HEK293 (cell line): Measurements from ENCODE around the gene TXNIP.
A peak's percentile ranks its signal among the peaks of the same experiment; 100 is the strongest.

ENCODE experiments used
- ATF2 ChIP-seq: fragments of 450-650 bp; formaldehyde crosslinking; IDR thresholded peaks from 2 replicates; pipeline ENCODE4 v1.5.1; 2016; ENCODE audit warnings: missing biosample characterization, missing genetic modification characterization, low read depth
- HOXA7 ChIP-seq: sonication (generic); formaldehyde crosslinking; IDR thresholded peaks from 2 replicates; pipeline ENCODE4 v1.8.1; 2022; ENCODE audit warnings: missing genetic modification reagents, borderline replicate concordance
- OSR2 ChIP-seq: fragments of 450-650 bp; formaldehyde crosslinking; IDR thresholded peaks from 2 replicates; pipeline ENCODE4 v1.5.1; 2016; ENCODE audit warnings: missing biosample characterization, missing genetic modification characterization
- ZEB2 ChIP-seq: fragments of 450-650 bp; formaldehyde crosslinking; IDR thresholded peaks from 2 replicates; pipeline ENCODE4 v1.5.1; 2016; ENCODE audit warnings: missing biosample characterization, missing genetic modification characterization
- ZNF10 ChIP-seq: fragments of 450-650 bp; formaldehyde crosslinking; IDR thresholded peaks from 2 replicates; pipeline ENCODE4 v1.5.1; 2017; ENCODE audit warnings: missing biosample characterization, missing genetic modification characterization
- ZNF133 ChIP-seq: fragments of 450-650 bp; formaldehyde crosslinking; IDR thresholded peaks from 2 replicates; pipeline ENCODE4 v1.5.1; 2016; ENCODE audit warnings: missing biosample characterization, missing genetic modification characterization
- ZNF16 ChIP-seq: fragments of 450-650 bp; formaldehyde crosslinking; IDR thresholded peaks from 2 replicates; pipeline ENCODE4 v1.5.1; 2016; ENCODE audit warnings: low read depth, missing biosample characterization, missing genetic modification characterization
- ZNF19 ChIP-seq: fragments of 450-650 bp; formaldehyde crosslinking; IDR thresholded peaks from 2 replicates; pipeline ENCODE4; 2016; ENCODE audit warnings: missing biosample characterization, missing genetic modification characterization, low read depth
- ZNF202 ChIP-seq: fragments of 450-650 bp; formaldehyde crosslinking; IDR thresholded peaks from 2 replicates; pipeline ENCODE4 v1.5.1; 2016; ENCODE audit warnings: missing biosample characterization, missing genetic modification characterization, borderline replicate concordance
- ZNF26 ChIP-seq: fragments of 450-650 bp; formaldehyde crosslinking; IDR thresholded peaks from 2 replicates; pipeline ENCODE4 v1.5.1; 2016; ENCODE audit warnings: missing biosample characterization, missing genetic modification characterization
- ZNF311 ChIP-seq: fragments of 450-650 bp; formaldehyde crosslinking; IDR thresholded peaks from 2 replicates; pipeline ENCODE4 v1.5.1; 2017; ENCODE audit warnings: missing biosample characterization, missing genetic modification characterization, borderline replicate concordance
- ZNF518A ChIP-seq: fragments of 450-650 bp; formaldehyde crosslinking; conservative IDR thresholded peaks from 2 replicates; pipeline ENCODE4 v1.5.1; 2016; ENCODE audit warnings: low read depth, missing biosample characterization, missing genetic modification characterization
- ZNF561 ChIP-seq: fragments of 450-650 bp; IDR thresholded peaks from 2 replicates; pipeline ENCODE4 v1.5.1; 2018; ENCODE audit warnings: missing biosample characterization, missing genetic modification characterization, borderline replicate concordance
- ZNF621 ChIP-seq: fragments of 450-650 bp; formaldehyde crosslinking; IDR thresholded peaks from 2 replicates; pipeline ENCODE4 v1.5.1; 2017; ENCODE audit warnings: missing biosample characterization, missing genetic modification characterization
- ZNF654 ChIP-seq: fragments of 450-650 bp; formaldehyde crosslinking; IDR thresholded peaks from 2 replicates; pipeline ENCODE4 v1.5.1; 2016; ENCODE audit warnings: low read depth, missing biosample characterization, missing genetic modification characterization
- ZNF660 ChIP-seq: fragments of 450-650 bp; IDR thresholded peaks from 2 replicates; pipeline ENCODE4 v1.5.1; 2018; ENCODE audit warnings: missing biosample characterization, mild to moderate bottlenecking, missing genetic modification characterization
- ZNF76 ChIP-seq: fragments of 450-650 bp; formaldehyde crosslinking; IDR thresholded peaks from 2 replicates; pipeline ENCODE4; 2016; ENCODE audit warnings: low read depth, missing biosample characterization, missing genetic modification characterization, borderline replicate concordance
- ZSCAN18 ChIP-seq: fragments of 450-650 bp; formaldehyde crosslinking; IDR thresholded peaks from 2 replicates; pipeline ENCODE4 v1.5.1; 2016; ENCODE audit warnings: missing biosample characterization, missing genetic modification characterization
- TF ChIP-seq, protein P1 (sequence below): fragments of 450-650 bp; formaldehyde crosslinking; IDR thresholded peaks from 2 replicates; pipeline ENCODE4 v1.5.1; 2016; ENCODE audit warnings: missing biosample characterization, missing genetic modification characterization
- TF ChIP-seq, protein P2 (sequence below): fragments of 450-650 bp; formaldehyde crosslinking; IDR thresholded peaks from 2 replicates; pipeline ENCODE4 v1.5.1; 2016; ENCODE audit warnings: missing biosample characterization, missing genetic modification characterization
- TF ChIP-seq, protein P3 (sequence below): fragments of 450-650 bp; formaldehyde crosslinking; optimal IDR thresholded peaks from 2 replicates; pipeline ENCODE3; 2016; ENCODE audit warnings: missing biosample characterization, mild to moderate bottlenecking, missing genetic modification characterization
- TF ChIP-seq, protein P4 (sequence below): fragments of 450-650 bp; formaldehyde crosslinking; IDR thresholded peaks from 2 replicates; pipeline ENCODE4 v1.5.1; 2016; ENCODE audit warnings: missing biosample characterization, missing genetic modification characterization

Gene TXNIP

GRCh38 chr1:145964328-145965118 is 31.9 kb downstream of the TXNIP start, which contains the start of the genes ANKRD34A and POLR3GL (continued):
- TF ChIP-seq ZNF76 (tag by site-specific recombination) (no peak), ZNF10 (tag by site-specific recombination) (no peak), ZNF311 (tag by site-specific recombination) (no peak), ZNF654 (tag by site-specific recombination) (no peak), ZNF19 (tag by site-specific recombination) (no peak), ZNF16 (tag by site-specific recombination) (no peak), ZNF561 (peak; percentile 23; the same call in 1 of the 2 replicates), ZNF660 (tag by site-specific recombination) (0 out of 2 replicates have a peak, but pooled peaks have one; percentile 38), ZNF518A (no peak), ZEB2 (tag by site-specific recombination) (peak; percentile 39; the same call in 1 of the 2 replicates), OSR2 (tag by site-specific recombination) (no peak), ZNF202 (tag by site-specific recombination) (no peak), ZSCAN18 (tag by site-specific recombination) (no peak), ATF2 (tag by site-specific recombination) (no peak), HOXA7 (no peak), ZNF26 (tag by site-specific recombination) (no peak), ZNF621 (tag by site-specific recombination) (no peak), ZNF133 (no peak)
- TF ChIP-seq, protein P1, sequence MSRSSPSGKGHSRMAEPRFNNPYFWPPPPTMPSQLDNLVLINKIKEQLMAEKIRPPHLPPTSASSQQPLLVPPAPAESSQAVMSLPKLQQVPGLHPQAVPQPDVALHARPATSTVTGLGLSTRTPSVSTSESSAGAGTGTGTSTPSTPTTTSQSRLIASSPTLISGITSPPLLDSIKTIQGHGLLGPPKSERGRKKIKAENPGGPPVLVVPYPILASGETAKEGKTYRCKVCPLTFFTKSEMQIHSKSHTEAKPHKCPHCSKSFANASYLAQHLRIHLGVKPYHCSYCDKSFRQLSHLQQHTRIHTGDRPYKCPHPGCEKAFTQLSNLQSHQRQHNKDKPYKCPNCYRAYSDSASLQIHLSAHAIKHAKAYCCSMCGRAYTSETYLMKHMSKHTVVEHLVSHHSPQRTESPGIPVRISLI (tag by site-specific recombination) = no peak
- TF ChIP-seq, protein P2, sequence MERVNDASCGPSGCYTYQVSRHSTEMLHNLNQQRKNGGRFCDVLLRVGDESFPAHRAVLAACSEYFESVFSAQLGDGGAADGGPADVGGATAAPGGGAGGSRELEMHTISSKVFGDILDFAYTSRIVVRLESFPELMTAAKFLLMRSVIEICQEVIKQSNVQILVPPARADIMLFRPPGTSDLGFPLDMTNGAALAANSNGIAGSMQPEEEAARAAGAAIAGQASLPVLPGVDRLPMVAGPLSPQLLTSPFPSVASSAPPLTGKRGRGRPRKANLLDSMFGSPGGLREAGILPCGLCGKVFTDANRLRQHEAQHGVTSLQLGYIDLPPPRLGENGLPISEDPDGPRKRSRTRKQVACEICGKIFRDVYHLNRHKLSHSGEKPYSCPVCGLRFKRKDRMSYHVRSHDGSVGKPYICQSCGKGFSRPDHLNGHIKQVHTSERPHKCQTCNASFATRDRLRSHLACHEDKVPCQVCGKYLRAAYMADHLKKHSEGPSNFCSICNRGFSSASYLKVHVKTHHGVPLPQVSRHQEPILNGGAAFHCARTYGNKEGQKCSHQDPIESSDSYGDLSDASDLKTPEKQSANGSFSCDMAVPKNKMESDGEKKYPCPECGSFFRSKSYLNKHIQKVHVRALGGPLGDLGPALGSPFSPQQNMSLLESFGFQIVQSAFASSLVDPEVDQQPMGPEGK (tag by site-specific recombination) = 0 out of 2 replicates have a peak, but pooled peaks have one; percentile 26
- TF ChIP-seq, protein P3, sequence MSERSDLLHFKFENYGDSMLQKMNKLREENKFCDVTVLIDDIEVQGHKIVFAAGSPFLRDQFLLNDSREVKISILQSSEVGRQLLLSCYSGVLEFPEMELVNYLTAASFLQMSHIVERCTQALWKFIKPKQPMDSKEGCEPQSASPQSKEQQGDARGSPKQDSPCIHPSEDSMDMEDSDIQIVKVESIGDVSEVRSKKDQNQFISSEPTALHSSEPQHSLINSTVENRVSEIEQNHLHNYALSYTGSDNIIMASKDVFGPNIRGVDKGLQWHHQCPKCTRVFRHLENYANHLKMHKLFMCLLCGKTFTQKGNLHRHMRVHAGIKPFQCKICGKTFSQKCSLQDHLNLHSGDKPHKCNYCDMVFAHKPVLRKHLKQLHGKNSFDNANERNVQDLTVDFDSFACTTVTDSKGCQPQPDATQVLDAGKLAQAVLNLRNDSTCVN = peak; percentile 24
- TF ChIP-seq, protein P4, sequence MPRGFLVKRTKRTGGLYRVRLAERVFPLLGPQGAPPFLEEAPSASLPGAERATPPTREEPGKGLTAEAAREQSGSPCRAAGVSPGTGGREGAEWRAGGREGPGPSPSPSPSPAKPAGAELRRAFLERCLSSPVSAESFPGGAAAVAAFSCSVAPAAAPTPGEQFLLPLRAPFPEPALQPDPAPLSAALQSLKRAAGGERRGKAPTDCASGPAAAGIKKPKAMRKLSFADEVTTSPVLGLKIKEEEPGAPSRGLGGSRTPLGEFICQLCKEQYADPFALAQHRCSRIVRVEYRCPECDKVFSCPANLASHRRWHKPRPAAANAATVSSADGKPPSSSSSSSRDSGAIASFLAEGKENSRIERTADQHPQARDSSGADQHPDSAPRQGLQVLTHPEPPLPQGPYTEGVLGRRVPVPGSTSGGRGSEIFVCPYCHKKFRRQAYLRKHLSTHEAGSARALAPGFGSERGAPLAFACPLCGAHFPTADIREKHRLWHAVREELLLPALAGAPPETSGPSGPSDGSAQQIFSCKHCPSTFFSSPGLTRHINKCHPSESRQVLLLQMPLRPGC (tag by site-specific recombination) = no peak
